ENCODE measurements around the gene UNCX. TPM values are rescaled to one million over a fixed set of nuclear protein-coding genes. Genes with fewer than 3 reads are reported as not detected.

Gene UNCX
- not detected in 2 replicates for total RNA-seq

GRCh38 chr7:1232623-1233332 is at the start of gene UNCX:
UNCX (plus strand) TSS chr7:1232872; CDS start chr7:1233018, 146 bp downstream.

Other genes starting within 250 kb of the UNCX start
- 0.12 and 4.8 TPM in 2 replicates for gene CYP2W1, start 249.7 kb upstream of the UNCX start, total RNA-seq
- gene GPR146, start 188.3 kb upstream of the UNCX start, total RNA-seq, result 5.4 and 18.6 TPM in 2 replicates
- gene GPER1, start 144.8 kb upstream of the UNCX start, total RNA-seq, result 3.4 and 8.3 TPM in 2 replicates
- gene ZFAND2A, start 72.7 kb upstream of the UNCX start, total RNA-seq, result 9.0 and 12.8 TPM in 2 replicates
- gene MICALL2, start 226.6 kb downstream of the UNCX start, total RNA-seq, result 18.3 and 19.3 TPM in 2 replicates